Endothelial cell (in vitro differentiated cells): Measurements from ENCODE around the gene CADPS. TPM values are rescaled to one million over a fixed set of nuclear protein-coding genes. Genes with fewer than 3 reads are reported as not detected.

Source experiments
- DNase-seq: peaks from one replicate; pipeline ENCODE4 v3.0.0; 2021; ENCODE audit warnings: low spot score
- H3K27ac Mint-ChIP-seq: one replicate; pipeline ENCODE4 v1.8.0; 2021; ENCODE audit warnings: mixed read lengths, inconsistent platforms; ENCODE audit not compliant: unreplicated experiment
- H3K27me3 Mint-ChIP-seq: one replicate; pipeline ENCODE4 v1.8.0; 2021; ENCODE audit warnings: mild to moderate bottlenecking, moderate library complexity, mixed read lengths, inconsistent platforms; ENCODE audit not compliant: unreplicated experiment
- H3K36me3 Mint-ChIP-seq: one replicate; pipeline ENCODE4 v1.8.0; 2021; ENCODE audit warnings: mild to moderate bottlenecking, low read depth, mixed read lengths, inconsistent platforms; ENCODE audit not compliant: unreplicated experiment
- H3K4me1 Mint-ChIP-seq: one replicate; pipeline ENCODE4 v1.8.0; 2021; ENCODE audit warnings: mild to moderate bottlenecking, mixed read lengths, inconsistent platforms; ENCODE audit not compliant: unreplicated experiment
- H3K4me3 Mint-ChIP-seq: one replicate; pipeline ENCODE4 v1.8.0; 2021; ENCODE audit warnings: mild to moderate bottlenecking, mixed read lengths, inconsistent platforms; ENCODE audit not compliant: unreplicated experiment
- H3K9me3 Mint-ChIP-seq: one replicate; pipeline ENCODE4 v1.8.0; 2021; ENCODE audit warnings: mixed read lengths, inconsistent platforms; ENCODE audit not compliant: unreplicated experiment
- CTCF ChIP-seq: fragments of 200-600 bp; sonication (generic); IDR thresholded peaks from one replicate; pipeline ENCODE4 v1.5.0; 2021; ENCODE audit warnings: antibody characterized with exemption; ENCODE audit not compliant: unreplicated experiment
- total RNA-seq: library from RNA; stranded (reverse); fragmentation: NEBNext Ultra II Directional; extraction: Animal tissue kit (Norgen Biotek cat#: 25700); gene quantifications from one replicate; pipeline ENCODE4 v1.2.1, GENCODE V29; 2021; ENCODE audit not compliant: unreplicated experiment

Gene CADPS
- total RNA-seq, 1 donor from 2014 or later = 0.26 TPM

DNA sequence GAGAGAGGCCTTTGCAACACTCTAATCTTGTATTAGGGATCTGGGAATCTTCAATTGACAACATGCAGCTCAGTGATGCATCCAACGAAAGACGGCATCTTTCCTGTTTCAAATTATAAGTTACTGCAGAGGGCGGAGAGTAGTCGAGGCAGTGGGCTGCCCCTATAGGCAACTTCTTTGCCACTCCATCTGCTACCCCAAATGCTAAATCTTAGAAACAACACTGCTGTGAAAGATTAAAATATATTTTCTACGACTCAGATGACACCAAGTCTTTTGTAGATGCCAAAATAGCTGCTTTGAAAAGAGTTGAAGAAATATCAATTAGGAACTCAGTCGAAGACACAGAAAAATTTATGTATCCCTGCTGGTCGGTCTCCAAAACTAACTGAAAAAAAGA lies 340.9 kb downstream of the CADPS start:
- H3K4me1 Mint-ChIP-seq = no peaks in the 10 kb centered on the region
- no peak overlapping the region for H3K4me3 Mint-ChIP-seq
- H3K27me3 Mint-ChIP-seq = no peaks in the 10 kb centered on the region
- TF ChIP-seq CTCF = no peak
- no peak overlapping the region for H3K27ac Mint-ChIP-seq
- no peaks in the 10 kb centered on the region for H3K9me3 Mint-ChIP-seq
- H3K36me3 Mint-ChIP-seq = no peaks in the 10 kb centered on the region
- no peak for DNase-seq

DNA sequence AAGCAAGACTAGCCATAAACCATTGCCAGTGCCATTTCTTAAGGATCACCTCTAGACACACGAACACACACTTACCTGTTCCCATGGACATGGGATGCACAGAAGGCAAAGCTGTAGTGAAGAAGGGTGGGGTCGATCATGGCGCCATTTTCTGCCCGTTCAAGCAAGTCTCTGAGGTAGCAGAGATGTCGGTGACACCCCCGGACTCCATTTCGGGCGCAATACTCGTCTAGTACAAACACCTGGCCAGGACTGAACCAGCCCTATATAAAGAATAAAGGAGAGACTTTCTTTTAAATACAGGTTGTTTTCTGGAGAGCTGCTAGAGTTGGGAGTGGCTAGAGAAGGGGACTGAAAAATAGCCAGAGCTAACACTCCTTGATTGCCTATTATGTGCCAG lies 342.4 kb downstream of the CADPS start:
- no peaks in the 10 kb centered on the region for H3K9me3 Mint-ChIP-seq
- H3K27me3 Mint-ChIP-seq = no peaks in the 10 kb centered on the region
- TF ChIP-seq CTCF = no peak
- no peaks in the 10 kb centered on the region for H3K4me1 Mint-ChIP-seq
- no peaks in the 10 kb centered on the region for H3K36me3 Mint-ChIP-seq
- no peak overlapping the region for H3K4me3 Mint-ChIP-seq
- H3K27ac Mint-ChIP-seq = no peak overlapping the region
- no peak for DNase-seq

DNA sequence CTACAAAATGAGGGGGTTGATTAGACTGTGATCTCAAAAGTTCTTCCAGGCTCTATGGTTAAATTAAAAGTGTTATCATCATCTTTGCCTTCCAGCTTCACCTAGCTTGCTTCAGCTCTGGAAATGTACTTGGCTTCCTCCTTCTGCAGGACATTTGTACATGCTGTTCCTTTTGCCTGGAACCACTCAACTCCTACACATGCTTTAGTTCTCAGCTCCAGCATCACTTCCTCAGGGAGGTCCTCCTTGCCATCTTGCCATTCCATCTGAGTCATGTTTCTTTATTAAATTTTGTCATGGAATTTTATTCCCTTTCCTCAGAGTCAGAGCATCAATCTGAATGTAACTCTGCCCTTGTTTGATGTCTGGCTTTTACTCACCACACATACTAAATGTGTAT lies 343.2 kb downstream of the CADPS start:
- H3K27me3 Mint-ChIP-seq = no peaks in the 10 kb centered on the region
- H3K9me3 Mint-ChIP-seq = no peaks in the 10 kb centered on the region
- H3K36me3 Mint-ChIP-seq = no peaks in the 10 kb centered on the region
- H3K4me3 Mint-ChIP-seq = no peak overlapping the region
- no peak for TF ChIP-seq CTCF
- no peaks in the 10 kb centered on the region for H3K4me1 Mint-ChIP-seq
- H3K27ac Mint-ChIP-seq = no peak overlapping the region
- no peak for DNase-seq

DNA sequence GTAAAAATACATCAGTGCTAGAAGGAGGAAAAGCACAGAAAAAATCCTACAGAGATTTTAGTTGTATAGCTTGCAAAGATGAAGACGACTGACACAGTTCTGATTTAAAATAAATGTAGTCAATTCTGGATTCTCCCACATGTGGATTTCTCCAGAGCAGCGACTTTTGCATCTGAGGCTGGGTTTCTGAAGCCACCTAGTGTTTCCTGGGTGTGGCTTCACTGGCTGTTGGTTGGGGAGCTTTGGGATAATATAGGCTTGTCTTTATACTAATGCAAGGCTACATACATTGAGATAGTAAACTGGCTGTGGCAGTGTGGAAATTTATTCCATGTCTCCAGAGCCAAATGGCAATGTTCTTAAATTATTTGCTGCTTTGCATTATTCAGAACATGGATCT lies 343.7 kb downstream of the CADPS start:
- Mint-ChIP-seq H3K9me3 (no peaks in the 10 kb centered on the region), H3K27me3 (no peaks in the 10 kb centered on the region), H3K4me3 (no peak overlapping the region)

GRCh38 chr3:62529230-62529629 lies 346.0 kb downstream of the CADPS start:
- H3K4me1 Mint-ChIP-seq = no peaks in the 10 kb centered on the region
- no peak for TF ChIP-seq CTCF
- no peak overlapping the region for H3K4me3 Mint-ChIP-seq
- no peaks in the 10 kb centered on the region for H3K27me3 Mint-ChIP-seq
- H3K27ac Mint-ChIP-seq = no peak overlapping the region
- no peaks in the 10 kb centered on the region for H3K9me3 Mint-ChIP-seq
- H3K36me3 Mint-ChIP-seq = no peaks in the 10 kb centered on the region
- DNase-seq = peak; percentile 74

More for the DNA sequence above, 343.7 kb downstream of the CADPS start:
- H3K4me1 Mint-ChIP-seq = no peaks in the 10 kb centered on the region
- no peak for TF ChIP-seq CTCF
- no peaks in the 10 kb centered on the region for H3K36me3 Mint-ChIP-seq
- no peak for DNase-seq
- no peak overlapping the region for H3K27ac Mint-ChIP-seq
